ENCODE results near the gene VMAC. TPM values are rescaled to one million over a fixed set of nuclear protein-coding genes. Genes with fewer than 3 reads are reported as not detected.

VMAC gene
- total RNA-seq, 1 experiment from 2014 or later: 7.1 TPM

- H3K79me2 ChIP-seq (ENCODE audit: low read depth): no peaks in the 10 kb centered on the region
- H3K9me2 ChIP-seq (ENCODE audit: insufficient read depth): no peaks in the 10 kb centered on the region
- ChIA-PET POLR2A (ENCODE audit: unreplicated experiment) (no interaction called here), CTCF (no interaction called here)
- H3K4me1 ChIP-seq (replicated peaks; ENCODE audit: insufficient read depth): no peaks in the 10 kb centered on the region
- H3K27me3 ChIP-seq (ENCODE audit: insufficient read depth, low read depth): no peaks in the 10 kb centered on the region
- no peaks in the 10 kb centered on the region for H3K9me3 ChIP-seq (ENCODE audit: insufficient read depth, low read depth)
- no peak overlapping the region for H3K4me2 ChIP-seq
- H3K4me3 ChIP-seq: no peak overlapping the region
- H3K36me3 ChIP-seq (ENCODE audit: low read depth): no peaks in the 10 kb centered on the region
- no peak overlapping the region for H2AFZ ChIP-seq
- no peak for DNase-seq
- intact Hi-C loops (cut with micrococcal nuclease; ENCODE audit: unreplicated experiment): loop anchor here (1.0 kb wide), 1 partner anchor 89 kb away; no protein-coding TSS in a partner anchor
- BruUV-seq (replicated peaks): TSS peak; percentile 6
- no peaks in the 10 kb centered on the region; the same call in 1 of the 2 replicates for H3F3A ChIP-seq (ENCODE audit: insufficient read depth, low read depth)
- H4K20me1 ChIP-seq (ENCODE audit: insufficient read depth): peaks cover 7% of the 10 kb centered on the region; the same call in 1 of the 2 replicates
- TF ChIP-seq, protein P1, sequence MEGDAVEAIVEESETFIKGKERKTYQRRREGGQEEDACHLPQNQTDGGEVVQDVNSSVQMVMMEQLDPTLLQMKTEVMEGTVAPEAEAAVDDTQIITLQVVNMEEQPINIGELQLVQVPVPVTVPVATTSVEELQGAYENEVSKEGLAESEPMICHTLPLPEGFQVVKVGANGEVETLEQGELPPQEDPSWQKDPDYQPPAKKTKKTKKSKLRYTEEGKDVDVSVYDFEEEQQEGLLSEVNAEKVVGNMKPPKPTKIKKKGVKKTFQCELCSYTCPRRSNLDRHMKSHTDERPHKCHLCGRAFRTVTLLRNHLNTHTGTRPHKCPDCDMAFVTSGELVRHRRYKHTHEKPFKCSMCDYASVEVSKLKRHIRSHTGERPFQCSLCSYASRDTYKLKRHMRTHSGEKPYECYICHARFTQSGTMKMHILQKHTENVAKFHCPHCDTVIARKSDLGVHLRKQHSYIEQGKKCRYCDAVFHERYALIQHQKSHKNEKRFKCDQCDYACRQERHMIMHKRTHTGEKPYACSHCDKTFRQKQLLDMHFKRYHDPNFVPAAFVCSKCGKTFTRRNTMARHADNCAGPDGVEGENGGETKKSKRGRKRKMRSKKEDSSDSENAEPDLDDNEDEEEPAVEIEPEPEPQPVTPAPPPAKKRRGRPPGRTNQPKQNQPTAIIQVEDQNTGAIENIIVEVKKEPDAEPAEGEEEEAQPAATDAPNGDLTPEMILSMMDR (conservative IDR thresholded peaks at IDR 0.05): no peak
- TF ChIP-seq EZH2 (IDR thresholded peaks at IDR 0.05; ENCODE audit: low read depth): no peak
- no peak overlapping the region for H3K27ac ChIP-seq
Measured at GRCh38 chr19:5892772-5893275, 11.8 kb upstream of the VMAC start.

GRCh38 chr19:5893296-5893903 lies 11.3 kb upstream of the VMAC start:
- ChIA-PET POLR2A (ENCODE audit: unreplicated experiment) (no interaction called here), CTCF (no interaction called here)
- Histone ChIP-seq H3F3A (ENCODE audit: insufficient read depth, low read depth) (no peaks in the 10 kb centered on the region; the same call in 1 of the 2 replicates), H3K27me3 (ENCODE audit: insufficient read depth, low read depth) (no peaks in the 10 kb centered on the region), H3K4me3 (no peak overlapping the region), H3K4me2 (no peak overlapping the region), H3K9me3 (ENCODE audit: insufficient read depth, low read depth) (no peaks in the 10 kb centered on the region), H3K79me2 (ENCODE audit: low read depth) (no peaks in the 10 kb centered on the region), H3K9me2 (ENCODE audit: insufficient read depth) (no peaks in the 10 kb centered on the region), H3K27ac (no peak overlapping the region), H2AFZ (no peak overlapping the region), H4K20me1 (ENCODE audit: insufficient read depth) (peaks cover 9% of the 10 kb centered on the region; the same call in 1 of the 2 replicates), H3K36me3 (ENCODE audit: low read depth) (no peaks in the 10 kb centered on the region), H3K4me1 (replicated peaks; ENCODE audit: insufficient read depth) (no peaks in the 10 kb centered on the region)
- no peak for DNase-seq
- no peak for TF ChIP-seq EZH2 (IDR thresholded peaks at IDR 0.05; ENCODE audit: low read depth)
- TF ChIP-seq, protein P1 (conservative IDR thresholded peaks at IDR 0.05): no peak
- no TSS peak for BruUV-seq (replicated peaks)
- intact Hi-C loops (cut with micrococcal nuclease; ENCODE audit: unreplicated experiment): no loop called here

GRCh38 chr19:5893907-5894703 lies 10.6 kb upstream of the VMAC start:
- no TSS peak for BruUV-seq (replicated peaks)
- intact Hi-C loops (cut with micrococcal nuclease; ENCODE audit: unreplicated experiment): no loop called here

More at GRCh38 chr19:5893907-5894703, 10.6 kb upstream of the VMAC start:
- no peaks in the 10 kb centered on the region for H3K27me3 ChIP-seq (ENCODE audit: insufficient read depth, low read depth)
- H3K36me3 ChIP-seq (ENCODE audit: low read depth): no peaks in the 10 kb centered on the region
- H3K4me3 ChIP-seq: no peak overlapping the region
- POLR2A ChIA-PET (ENCODE audit: unreplicated experiment): no interaction called here
- no peak for DNase-seq
- no peaks in the 10 kb centered on the region for H3K9me2 ChIP-seq (ENCODE audit: insufficient read depth)
- H4K20me1 ChIP-seq (ENCODE audit: insufficient read depth): peaks cover 9% of the 10 kb centered on the region; the same call in 1 of the 2 replicates
- H3K27ac ChIP-seq: no peak overlapping the region
- no peaks in the 10 kb centered on the region; the same call in 1 of the 2 replicates for H3F3A ChIP-seq (ENCODE audit: insufficient read depth, low read depth)
- H3K4me2 ChIP-seq: no peak overlapping the region
- H3K4me1 ChIP-seq (replicated peaks; ENCODE audit: insufficient read depth): no peaks in the 10 kb centered on the region
- H2AFZ ChIP-seq: no peak overlapping the region
- no peaks in the 10 kb centered on the region for H3K79me2 ChIP-seq (ENCODE audit: low read depth)
- CTCF ChIA-PET: no interaction called here
- TF ChIP-seq EZH2 (IDR thresholded peaks at IDR 0.05; ENCODE audit: low read depth): no peak
- TF ChIP-seq, protein P1 (conservative IDR thresholded peaks at IDR 0.05): no peak
- no peaks in the 10 kb centered on the region for H3K9me3 ChIP-seq (ENCODE audit: insufficient read depth, low read depth)
